Prostate gland (tissue), 2 donors: ENCODE results near the gene PRLHR. TPM values are rescaled to one million over a fixed set of nuclear protein-coding genes. Genes with fewer than 3 reads are reported as not detected.

Experiments used
- DNase-seq: peaks from one replicate; pipeline ENCODE4 v3.0.0-alpha.2; 2019; ENCODE audit warnings: low spot score
- H3K27ac ChIP-seq, 2 donors: fragments of 200-600 bp; sonication (generic); 2 replicates each; pipeline ENCODE4 v1.5.1; 2017 to 2019
- H3K27me3 ChIP-seq: fragments of 200-600 bp; sonication (generic); replicated peaks from 2 replicates; pipeline ENCODE4 v1.5.1; 2019; ENCODE audit not compliant: insufficient read depth
- H3K36me3 ChIP-seq, 2 donors: fragments of 200-600 bp; sonication (generic); 1 replicate in 1 of 2; 2 replicates in 1 of 2; pipeline versions ENCODE4 v1.5.1 to v1.8.1; 2017 to 2019
- H3K4me1 ChIP-seq: fragments of 200-600 bp; sonication (generic); replicated peaks from 2 replicates; pipeline ENCODE4 v1.5.1; 2019
- H3K4me3 ChIP-seq, 2 donors: fragments of 200-600 bp; sonication (generic); 2 replicates each; pipeline ENCODE4 v1.5.1; 2017 to 2019
- H3K9me3 ChIP-seq: fragments of 200-600 bp; sonication (generic); 2 replicates; pipeline ENCODE4 v1.5.1; 2017
- CTCF ChIP-seq, 4 experiments: fragments of 200-600 bp in 2 of 4; fragments of 450-650 bp in 2 of 4; sonication (generic) in 2 of 4; IDR thresholded peaks; 1 replicate in 3 of 4; 2 replicates in 1 of 4; pipeline ENCODE4 v1.5.1; 2016 to 2019; ENCODE audit warnings: antibody characterized with exemption in 4 of 4, mild to moderate bottlenecking in 2 of 4, moderate library complexity in 2 of 4
- POLR2A ChIP-seq: fragments of 450-650 bp; IDR thresholded peaks from one replicate; pipeline ENCODE4 v1.6.1; 2016; ENCODE audit warnings: antibody characterized with exemption, mild to moderate bottlenecking
- POLR2AphosphoS5 ChIP-seq: sonication (generic); formaldehyde crosslinking; IDR thresholded peaks from one replicate; pipeline ENCODE4 v1.6.1; 2017; ENCODE audit warnings: antibody characterized with exemption
- WGBS: methylation state at CpG from one replicate; pipeline ENCODE4 v1.1.5; 2018; 5-methylcytosine and 5-hydroxymethylcytosine counted together
- intact Hi-C: fragments of 100-400 bp; cut with DNase I; formaldehyde crosslinking; loops from one replicate; pipeline ENCODE4 v1.14.2; 2022
- total RNA-seq, 2 donors: library from RNA; depleted of rRNA; stranded (reverse); fragments of >200 nt; gene quantifications; one replicate each; pipeline ENCODE4 v1.1.0, GENCODE V29; 2016

The PRLHR gene
- total RNA-seq, 2 donors from 2014 or later: not detected

GRCh38 chr10:118545381-118545780 lies 50.1 kb downstream of the PRLHR start:
- TF ChIP-seq POLR2A: no peak
- TF ChIP-seq POLR2AphosphoS5: no peak
- TF ChIP-seq CTCF (IDR thresholded peaks at IDR 0.05): no peak
- H3K27me3 ChIP-seq: no peaks in the 10 kb centered on the region
- intact Hi-C loops: no loop called here
- no peaks in the 10 kb centered on the region for H3K9me3 ChIP-seq
- DNase-seq: no peak
- H3K4me1 ChIP-seq: no peaks in the 10 kb centered on the region
- H3K36me3 ChIP-seq: no peaks in the 10 kb centered on the region
- no peak overlapping the region for H3K27ac ChIP-seq
- 89% methylated on average over 1 of the region's 1 CpG for WGBS
- H3K4me3 ChIP-seq: no peak overlapping the region

GRCh38 chr10:118544401-118544948 lies 51.0 kb downstream of the PRLHR start:
- DNase-seq: no peak
- no peaks in the 10 kb centered on the region for H3K36me3 ChIP-seq
- H3K27ac ChIP-seq: no peak overlapping the region
- H3K27me3 ChIP-seq: no peaks in the 10 kb centered on the region
- 59% methylated on average over 4 of the region's 4 CpGs for WGBS
- H3K4me3 ChIP-seq: no peak overlapping the region
- no peaks in the 10 kb centered on the region for H3K9me3 ChIP-seq
- no peak for TF ChIP-seq POLR2AphosphoS5
- peak in 1 of 4 experiments; percentile 7 for TF ChIP-seq CTCF (IDR thresholded peaks at IDR 0.05)
- TF ChIP-seq POLR2A: no peak
- intact Hi-C loops: no loop called here
- H3K4me1 ChIP-seq: no peaks in the 10 kb centered on the region

- intact Hi-C loops: no loop called here
- WGBS: 21% methylated on average over 13 of the region's 13 CpGs
- TF ChIP-seq POLR2AphosphoS5 (no peak), CTCF (IDR thresholded peaks at IDR 0.05) (peak; percentile 13 to 62 (median 50))
- H3K4me1 ChIP-seq: no peaks in the 10 kb centered on the region
- no peaks in the 10 kb centered on the region for H3K27me3 ChIP-seq
- no peak overlapping the region for H3K27ac ChIP-seq
- no peaks in the 10 kb centered on the region for H3K9me3 ChIP-seq
- peak; percentile 46 for DNase-seq
- H3K36me3 ChIP-seq: no peaks in the 10 kb centered on the region
- no peak overlapping the region for H3K4me3 ChIP-seq
Measured at GRCh38 chr10:118543714-118544400, 51.6 kb downstream of the PRLHR start.

- no peak overlapping the region for H3K4me3 ChIP-seq
- intact Hi-C loops: no loop called here
- TF ChIP-seq POLR2AphosphoS5: no peak
- H3K9me3 ChIP-seq: no peaks in the 10 kb centered on the region
- H3K4me1 ChIP-seq: no peaks in the 10 kb centered on the region
- DNase-seq: no peak
- no peaks in the 10 kb centered on the region for H3K36me3 ChIP-seq
- H3K27ac ChIP-seq: no peak overlapping the region
- H3K27me3 ChIP-seq: no peaks in the 10 kb centered on the region
- 80% methylated on average over 1 of the region's 1 CpG for WGBS
Measured at GRCh38 chr10:118542745-118543144, 52.7 kb downstream of the PRLHR start.

GRCh38 chr10:118542205-118542604 lies 53.2 kb downstream of the PRLHR start:
- H3K4me1 ChIP-seq: no peaks in the 10 kb centered on the region
- no peak for DNase-seq
- WGBS: 80% methylated on average over 1 of the region's 1 CpG
- H3K36me3 ChIP-seq: no peaks in the 10 kb centered on the region
- H3K9me3 ChIP-seq: no peaks in the 10 kb centered on the region
- no peaks in the 10 kb centered on the region for H3K27me3 ChIP-seq
- H3K4me3 ChIP-seq: no peak overlapping the region
- intact Hi-C loops: no loop called here
- no peak for TF ChIP-seq POLR2AphosphoS5
- no peak for TF ChIP-seq CTCF (IDR thresholded peaks at IDR 0.05)
- no peak for TF ChIP-seq POLR2A
- H3K27ac ChIP-seq: no peak overlapping the region
